Astrocyte (in vitro differentiated cells and primary cell): ENCODE data around the gene IL5. TPM values are rescaled to one million over a fixed set of nuclear protein-coding genes. Genes with fewer than 3 reads are reported as not detected.

Source experiments
- DNase-seq: peaks from one replicate; pipeline ENCODE4 v3.0.0-alpha.2; 2010; ENCODE audit warnings: low read depth
- FAIRE-seq: peaks from 2 replicates; lab custom pipeline; 2011; peaks lifted over from hg19 to GRCh38; lab: Jason Lieb, UNC
- H2AFZ ChIP-seq: 2 replicates; pipeline ENCODE4 v1.6.0; 2012; ENCODE audit warnings: low read depth, low read length, inconsistent platforms
- H3K27ac ChIP-seq: 2 replicates; pipeline ENCODE4 v1.5.1; 2011; ENCODE audit warnings: low read depth, low read length, inconsistent platforms
- H3K27me3 ChIP-seq: 2 replicates; pipeline ENCODE4 v1.6.0; 2011; ENCODE audit warnings: low read length, inconsistent platforms; ENCODE audit not compliant: insufficient read depth
- H3K36me3 ChIP-seq: 2 replicates; pipeline ENCODE4 v1.5.1; 2011; ENCODE audit warnings: low read length, inconsistent platforms; ENCODE audit not compliant: insufficient read depth
- H3K4me1 ChIP-seq: 2 replicates; pipeline ENCODE4 v1.5.1; 2011; ENCODE audit warnings: low read length, inconsistent platforms; ENCODE audit not compliant: insufficient read depth
- H3K4me2 ChIP-seq: 2 replicates; pipeline ENCODE4 v1.6.0; 2012; ENCODE audit warnings: low read length, inconsistent platforms
- H3K4me3 ChIP-seq: 2 replicates; pipeline ENCODE4 v1.5.1; 2011; ENCODE audit warnings: low read depth, mild to moderate bottlenecking, low read length, inconsistent platforms; ENCODE audit not compliant: insufficient read depth
- H3K79me2 ChIP-seq: 2 replicates; pipeline ENCODE4 v1.6.0; 2012; ENCODE audit warnings: mild to moderate bottlenecking, low read length, inconsistent platforms; ENCODE audit not compliant: insufficient read depth
- H3K9ac ChIP-seq: 2 replicates; pipeline ENCODE4 v1.6.0; 2012; ENCODE audit warnings: mild to moderate bottlenecking, low read length, inconsistent platforms
- H3K9me3 ChIP-seq: 2 replicates; pipeline ENCODE4 v1.5.1; 2012; ENCODE audit warnings: low read depth, mild to moderate bottlenecking, low read length, inconsistent platforms; ENCODE audit not compliant: insufficient read depth
- H4K20me1 ChIP-seq: 2 replicates; pipeline ENCODE4 v1.6.0; 2012; ENCODE audit warnings: low read length, inconsistent platforms; ENCODE audit not compliant: insufficient read depth
- H3K27ac Mint-ChIP-seq: one replicate; pipeline ENCODE4 v1.8.0; 2021; ENCODE audit warnings: mild to moderate bottlenecking, mixed read lengths; ENCODE audit not compliant: unreplicated experiment
- H3K27me3 Mint-ChIP-seq: one replicate; pipeline ENCODE4 v1.8.0; 2021; ENCODE audit warnings: low read depth, mixed read lengths; ENCODE audit not compliant: unreplicated experiment
- H3K36me3 Mint-ChIP-seq: one replicate; pipeline ENCODE4 v1.8.0; 2021; ENCODE audit warnings: low read depth, mixed read lengths; ENCODE audit not compliant: unreplicated experiment
- H3K4me1 Mint-ChIP-seq: one replicate; pipeline ENCODE4 v1.8.0; 2021; ENCODE audit warnings: low read depth, mixed read lengths; ENCODE audit not compliant: unreplicated experiment
- H3K4me3 Mint-ChIP-seq: one replicate; pipeline ENCODE4 v1.8.0; 2021; ENCODE audit warnings: mild to moderate bottlenecking, moderate library complexity, mixed read lengths; ENCODE audit not compliant: unreplicated experiment
- H3K9me3 Mint-ChIP-seq: one replicate; pipeline ENCODE4 v1.8.0; 2021; ENCODE audit warnings: mild to moderate bottlenecking, mixed read lengths; ENCODE audit not compliant: unreplicated experiment
- CTCF ChIP-seq: IDR thresholded peaks from 2 replicates; pipeline ENCODE4 v1.5.1; 2011; ENCODE audit warnings: low read depth, mild to moderate bottlenecking, inconsistent platforms, low read length, moderate library complexity; ENCODE audit not compliant: insufficient read depth
- EZH2 ChIP-seq: IDR thresholded peaks from 2 replicates; pipeline ENCODE4 v1.6.1; 2012; ENCODE audit warnings: mild to moderate bottlenecking, low read length, inconsistent platforms; ENCODE audit not compliant: insufficient read depth
- total RNA-seq: library from RNA; stranded (reverse); gene quantifications from 2 replicates; pipeline ENCODE4 v1.2.1, GENCODE V29; 2021

The IL5 gene
- total RNA-seq, 1 donor from 2014 or later, result not detected

- no peaks in the 10 kb centered on the region for H4K20me1 ChIP-seq
- Mint-ChIP-seq H3K4me1 (peaks cover 2% of the 10 kb centered on the region), H3K27ac (peak within 1 kb of the TSS; percentile 95), H3K9me3 (no peaks in the 10 kb centered on the region), H3K4me3 (peak within 1 kb of the TSS; percentile 92), H3K27me3 (no peaks in the 10 kb centered on the region), H3K36me3 (peaks cover 3% of the 10 kb centered on the region)
- peak within 1 kb of the TSS; percentile 95 for H2AFZ ChIP-seq
- H3K4me2 ChIP-seq, result peak within 1 kb of the TSS; percentile 100
- no peaks in the 10 kb centered on the region for H3K27me3 ChIP-seq
- TF ChIP-seq EZH2 (no peak), CTCF (no peak)
- FAIRE-seq, result no peak
- DNase-seq, result peak; percentile 82
- H3K4me1 ChIP-seq, result peaks cover 3% of the 10 kb centered on the region
- H3K4me3 ChIP-seq, result peak within 1 kb of the TSS; percentile 87
- no peaks in the 10 kb centered on the region for H3K9me3 ChIP-seq
- peak within 1 kb of the TSS; percentile 94 for H3K9ac ChIP-seq
- no peaks in the 10 kb centered on the region for H3K36me3 ChIP-seq
- peak within 1 kb of the TSS; percentile 74 for H3K27ac ChIP-seq
- peaks cover 14% of the 10 kb centered on the region for H3K79me2 ChIP-seq
These were observed 13.6 kb upstream of the IL5 start, which contains the start of gene RAD50 for GRCh38 chr5:132556763-132557477. RAD50 (plus strand) TSS chr5:132556977; CDS start chr5:132557325, 348 bp downstream.

- peaks cover 14% of the 10 kb centered on the region for H3K79me2 ChIP-seq
- Mint-ChIP-seq H3K4me1 (peaks cover 2% of the 10 kb centered on the region), H3K27me3 (no peaks in the 10 kb centered on the region), H3K36me3 (peaks cover 3% of the 10 kb centered on the region), H3K4me3 (peak overlapping the region; percentile 92), H3K9me3 (no peaks in the 10 kb centered on the region), H3K27ac (peak overlapping the region; percentile 95)
- no peaks in the 10 kb centered on the region for H4K20me1 ChIP-seq
- H3K27me3 ChIP-seq, result no peaks in the 10 kb centered on the region
- FAIRE-seq (no peak), DNase-seq (no peak)
- peak overlapping the region; percentile 95 for H2AFZ ChIP-seq
- H3K27ac ChIP-seq, result peak overlapping the region; percentile 74
- TF ChIP-seq EZH2 (no peak), CTCF (no peak)
- peaks cover 3% of the 10 kb centered on the region for H3K4me1 ChIP-seq
- H3K36me3 ChIP-seq, result no peaks in the 10 kb centered on the region
- peak overlapping the region; percentile 94 for H3K9ac ChIP-seq
- peak overlapping the region; percentile 100 for H3K4me2 ChIP-seq
- no peaks in the 10 kb centered on the region for H3K9me3 ChIP-seq
- H3K4me3 ChIP-seq, result peak overlapping the region; percentile 87
These were observed 12.9 kb upstream of the IL5 start for GRCh38 chr5:132556153-132556762.
